K562 (cell line): Measurements from ENCODE around the gene SYT8. TPM values are rescaled to one million over a fixed set of nuclear protein-coding genes. Genes with fewer than 3 reads are reported as not detected.

ENCODE experiments used
- ARID2 ChIP-seq: fragments of 450-650 bp; IDR thresholded peaks from 2 replicates; pipeline ENCODE4 v1.6.1; 2017; ENCODE audit warnings: antibody characterized with exemption, mild to moderate bottlenecking
- CTCFL ChIP-seq: IDR thresholded peaks from 2 replicates; pipeline ENCODE4 v1.6.1; 2011; ENCODE audit warnings: borderline replicate concordance, low read depth, mild to moderate bottlenecking, moderate library complexity, low read length; ENCODE audit not compliant: insufficient read depth, poor library complexity, severe bottlenecking
- HMGN3 ChIP-seq: IDR thresholded peaks from 2 replicates; pipeline ENCODE4 v1.6.1; 2011; ENCODE audit warnings: borderline replicate concordance, low read depth, mild to moderate bottlenecking, mixed read lengths, low read length; ENCODE audit not compliant: insufficient read length; ENCODE audit errors: extremely low read depth
- IFI16 ChIP-seq: fragments of 250-450 bp; sonication (Bioruptor Pico); IDR thresholded peaks from 2 replicates; pipeline ENCODE4 v2.1.2; 2022; ENCODE audit warnings: mild to moderate bottlenecking, inconsistent platforms
- RB1 ChIP-seq: fragments of 450-650 bp; IDR thresholded peaks from 2 replicates; pipeline ENCODE4 v1.6.1; 2017; ENCODE audit warnings: low read depth, mild to moderate bottlenecking
- RBM15 ChIP-seq: fragments of 200-400 bp; formaldehyde crosslinking; IDR thresholded peaks from 2 replicates; pipeline ENCODE4 v1.6.1; 2018; ENCODE audit warnings: mild to moderate bottlenecking, low read length, moderate library complexity; ENCODE audit not compliant: insufficient read depth
- TSHZ1 ChIP-seq: fragments of 250-450 bp; sonication (Bioruptor Pico); IDR thresholded peaks from 2 replicates; pipeline ENCODE4 v1.4.0; 2020; ENCODE audit warnings: mild to moderate bottlenecking, moderate library complexity
- YY1 ChIP-seq, 3 experiments: IDR thresholded peaks; 2 replicates each; pipeline ENCODE4 v1.6.1; 2011; ENCODE audit warnings: low read length in 2 of 3, mild to moderate bottlenecking in 2 of 3, moderate library complexity in 2 of 3, borderline replicate concordance in 1 of 3, control low read depth in 1 of 3, low read depth in 1 of 3; ENCODE audit not compliant: insufficient read depth in 3 of 3, insufficient replicate concordance in 2 of 3, control insufficient read depth in 1 of 3, insufficient read length in 1 of 3; ENCODE audit errors: extremely low read depth in 1 of 3
- ZNF197 ChIP-seq: fragments of 200-800 bp; sonication (Bioruptor generic); IDR thresholded peaks from 2 replicates; pipeline ENCODE4 v1.6.1; 2016; ENCODE audit warnings: low read depth, missing genetic modification characterization, missing compliant biosample characterization
- ZNF354B ChIP-seq: fragments of 250-450 bp; sonication (Bioruptor Pico); IDR thresholded peaks from 2 replicates; pipeline ENCODE4 v1.4.0; 2020
- polyA plus RNA-seq, 8 experiments: library from polyadenylated mRNA; depleted of rRNA in 4 of 8; stranded (reverse) in 5 of 8; unstranded in 3 of 8; fragments of >200 nt; fragmentation: Nextera tagmentation in 2 of 8; fragmentation: Illumina TruSeq in 1 of 8; extraction: Ambion mirVana in 2 of 8; extraction: Trizol in 1 of 8; gene quantifications; 2 replicates each; pipeline versions ENCODE4 v1.2.1 to v1.2.3, GENCODE V29; 2011 to 2014; ENCODE audit warnings: inconsistent platforms in 1 of 8, missing spikeins in 1 of 8
- total RNA-seq, 7 experiments: library from RNA; depleted of rRNA in 6 of 7; stranded (reverse); fragments of >200 nt in 6 of 7; fragmentation: Illumina TruSeq in 2 of 7; extraction: Trizol in 2 of 7; gene quantifications; 2 replicates each; pipeline versions ENCODE4 v1.2.1 to v1.2.3, GENCODE V29; 2011 to 2021; ENCODE audit warnings: low replicate concordance in 1 of 7

The SYT8 gene
- total and polyA plus RNA-seq, 9 of the 15 experiments (the other 6 are each of a cell fraction or from before 2014, with no cell fraction given), result not detected

- TF ChIP-seq YY1 (IDR thresholded peaks at IDR 0.05; ENCODE audit: borderline replicate concordance in 1 of 3, control insufficient read depth in 1 of 3, extremely low read depth in 1 of 3, insufficient read depth in 3 of 3, insufficient read length in 1 of 3, insufficient replicate concordance in 2 of 3, low read depth in 1 of 3, low read length in 2 of 3) (peak in 2 of 3 experiments; percentile 39 to 61), HMGN3 (peak; percentile 42), ARID2 (0 out of 2 replicates have a peak, but pooled peaks have one; percentile 56), IFI16 (CRISPR knock-in tag) (no peak), ZNF354B (no peak), ZNF197 (CRISPR knock-in tag) (no peak), RBM15 (no peak), RB1 (peak; percentile 70; the same call in 1 of the 2 replicates), TSHZ1 (no peak), CTCFL (peak; percentile 45)
Observed at GRCh38 chr11:1882265-1883238, 47.8 kb downstream of the SYT8 start (continued).
